B cell (primary cell): Measurements from ENCODE around the gene UFSP2. TPM values are rescaled to one million over a fixed set of nuclear protein-coding genes. Genes with fewer than 3 reads are reported as not detected.

Source experiments
- ATAC-seq: fragments of 200-7000 bp; cut with Tn5 transposase; one replicate; pipeline ENCODE4 v1.10.0; 2021; ENCODE audit warnings: low read depth, mild to moderate bottlenecking, moderate number of reproducible peaks, moderate library complexity
- CTCF ChIA-PET: fragments of 350-600 bp; sonication (Branson Sonifier 250); formaldehyde crosslinking; loops from one replicate; lab custom pipeline; 2021; ENCODE audit warnings: antibody characterized with exemption, inconsistent platforms; lab: Charles Lee
- POLR2A ChIA-PET: fragments of 350-600 bp; sonication (Branson Sonifier 250); formaldehyde crosslinking; loops from one replicate; lab custom pipeline; 2021; ENCODE audit warnings: antibody characterized with exemption; lab: Charles Lee
- DNase-seq: peaks from one replicate; pipeline ENCODE4 v3.0.0; 2013
- H2AFZ ChIP-seq: 2 replicates; pipeline ENCODE4 v1.6.1; 2012; ENCODE audit warnings: mild to moderate bottlenecking, low read depth, low read length; ENCODE audit not compliant: insufficient read depth, poor library complexity, severe bottlenecking
- H3K27ac ChIP-seq, 2 donors: 1 replicate in 1 of 2; 2 replicates in 1 of 2; pipeline ENCODE4 v1.5.1; 2012 to 2013; ENCODE audit warnings: low read length in 2 of 2, mild to moderate bottlenecking in 2 of 2, moderate library complexity in 1 of 2
- H3K27me3 ChIP-seq, 4 experiments: fragments of 200-600 bp in 1 of 4; sonication (generic) in 1 of 4; replicated peaks in 1 of 4; 1 replicate in 2 of 4; 2 replicates in 2 of 4; pipeline versions ENCODE4 v1.6.1 to v1.7.0; 2013 to 2016; ENCODE audit warnings: low read length in 3 of 4, mild to moderate bottlenecking in 2 of 4, mixed read lengths in 1 of 4, moderate library complexity in 1 of 4; ENCODE audit not compliant: insufficient read depth in 4 of 4, control insufficient read depth in 3 of 4; ENCODE audit errors: control extremely low read depth in 1 of 4
- H3K36me3 ChIP-seq, 2 experiments: replicated peaks in 1 of 2; 1 replicate in 1 of 2; 2 replicates in 1 of 2; pipeline versions ENCODE4 v1.6.1 to v1.7.1; 2013; ENCODE audit warnings: low read length in 1 of 2; ENCODE audit not compliant: insufficient read depth in 2 of 2, control insufficient read depth in 1 of 2; ENCODE audit errors: control extremely low read depth in 1 of 2, extremely low read depth in 1 of 2
- H3K4me1 ChIP-seq, 2 donors: fragments of 200-600 bp in 1 of 2; sonication (generic) in 1 of 2; 1 replicate in 1 of 2; 2 replicates in 1 of 2; pipeline versions ENCODE4 v1.5.1 to v1.6.1; 2013 to 2017; ENCODE audit warnings: low read length in 2 of 2; ENCODE audit not compliant: control insufficient read depth in 2 of 2, insufficient read depth in 2 of 2
- H3K4me2 ChIP-seq: replicated peaks from 2 replicates; pipeline ENCODE3; 2012; ENCODE audit warnings: mild to moderate bottlenecking, low read depth, low read length; ENCODE audit not compliant: poor library complexity, severe bottlenecking
- H3K4me3 ChIP-seq, 5 experiments: fragments of 200-600 bp in 1 of 5; sonication (generic) in 1 of 5; 1 replicate in 3 of 5; 2 replicates in 2 of 5; pipeline versions ENCODE4 v1.5.1 to v1.7.0; 2011 to 2016; ENCODE audit warnings: low read length in 4 of 5, mild to moderate bottlenecking in 4 of 5, low read depth in 2 of 5, control low read depth in 1 of 5, moderate library complexity in 1 of 5; ENCODE audit not compliant: insufficient read depth in 1 of 5; ENCODE audit errors: control extremely low read depth in 1 of 5, extremely low read depth in 1 of 5
- H3K79me2 ChIP-seq: fragments of 200-600 bp; sonication (generic); one replicate; pipeline ENCODE4 v1.6.0; 2016; ENCODE audit warnings: low read length; ENCODE audit not compliant: control insufficient read depth, insufficient read depth
- H3K9ac ChIP-seq: fragments of 200-600 bp; sonication (generic); 2 replicates; pipeline ENCODE4 v1.6.1; 2017; ENCODE audit warnings: mild to moderate bottlenecking, low read length, moderate library complexity
- H3K9me3 ChIP-seq, 3 donors: one replicate each; pipeline versions ENCODE4 v1.6.1 to v1.7.1; 2013; ENCODE audit warnings: low read length in 2 of 3; ENCODE audit not compliant: control insufficient read depth in 2 of 3, insufficient read depth in 1 of 3; ENCODE audit errors: control extremely low read depth in 1 of 3
- H4K20me1 ChIP-seq: 2 replicates; pipeline ENCODE4 v1.6.0; 2012; ENCODE audit warnings: mild to moderate bottlenecking, low read length; ENCODE audit not compliant: insufficient read depth, control insufficient read depth, poor library complexity, severe bottlenecking
- H3K27ac Mint-ChIP-seq: one replicate; pipeline ENCODE4 v1.8.0; 2021; ENCODE audit warnings: mixed read lengths
- H3K27me3 Mint-ChIP-seq: one replicate; pipeline ENCODE4 v1.8.0; 2021; ENCODE audit warnings: mixed read lengths
- H3K4me1 Mint-ChIP-seq: one replicate; pipeline ENCODE4 v1.8.0; 2021; ENCODE audit warnings: mixed read lengths
- H3K4me3 Mint-ChIP-seq: one replicate; pipeline ENCODE4 v1.8.0; 2021; ENCODE audit warnings: mixed read lengths
- H3K9me3 Mint-ChIP-seq: one replicate; pipeline ENCODE4 v1.8.0; 2022; ENCODE audit warnings: mixed read lengths; ENCODE audit not compliant: insufficient read depth
- EZH2 ChIP-seq: IDR thresholded peaks from 2 replicates; pipeline ENCODE4 v1.6.1; 2012; ENCODE audit warnings: borderline replicate concordance, low read depth, mild to moderate bottlenecking, moderate library complexity, low read length; ENCODE audit not compliant: insufficient read depth, poor library complexity, severe bottlenecking
- WGBS: methylation state at CpG from one replicate; pipeline ENCODE4 v1.1.5; 2013; ENCODE audit warnings: missing lambda C conversion rate; ENCODE audit not compliant: insufficient coverage; 5-methylcytosine and 5-hydroxymethylcytosine counted together
- intact Hi-C: fragments of 100-400 bp; cut with micrococcal nuclease; formaldehyde crosslinking; loops from one replicate; pipeline ENCODE4 v1.10.0; 2022
- polyA plus RNA-seq: library from polyadenylated mRNA; depleted of rRNA; stranded (reverse); fragments of >200 nt; gene quantifications from 2 replicates; pipeline ENCODE4 v1.2.3, GENCODE V29; 2012
- total RNA-seq, 2 donors: library from RNA; stranded (reverse); fragments of 120-200 nt in 1 of 2; gene quantifications; 1 replicate in 1 of 2; 2 replicates in 1 of 2; pipeline versions ENCODE4 v1.2.3 to v1.2.4, GENCODE V29; 2013 to 2022
- TF ChIP-seq, protein P1 (sequence below): fragments of 200-600 bp; IDR thresholded peaks from one replicate; pipeline ENCODE4 v1.8.0; 2022; ENCODE audit warnings: antibody characterized with exemption, mild to moderate bottlenecking

The UFSP2 gene
- total and polyA plus RNA-seq, 2 donors (not counting 1 experiment from before 2014, with no cell fraction given), result 9.5 to 20.6 TPM

DNA sequence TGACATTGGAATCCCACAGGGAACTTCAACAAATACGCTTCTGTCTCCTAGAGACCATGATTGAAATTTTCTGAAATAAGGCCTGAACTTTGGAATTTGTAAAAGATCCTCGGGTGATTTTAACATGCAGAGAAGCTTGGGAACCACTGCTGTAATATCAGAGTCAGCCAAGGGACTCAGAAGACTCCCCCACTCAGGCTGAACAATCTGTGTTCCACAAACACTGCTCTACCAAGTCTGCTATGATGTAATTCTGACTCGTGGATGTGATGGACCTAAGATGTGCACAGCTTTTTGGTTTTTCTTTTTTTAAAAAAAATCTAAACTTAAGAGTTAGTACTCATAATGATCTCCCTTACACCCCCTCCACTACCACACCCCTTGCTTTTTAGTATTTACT is 56.0 kb downstream of the UFSP2 start:
- CTCF ChIA-PET, result interaction anchor here (1.1 kb wide), 1 partner anchor 228 kb away, joined by 3 read pairs; no protein-coding TSS in a partner anchor
- POLR2A ChIA-PET, result no interaction called here
- no peaks in the 10 kb centered on the region for H3K27me3 ChIP-seq
- Mint-ChIP-seq H3K9me3 (no peaks in the 10 kb centered on the region), H3K27me3 (no peaks in the 10 kb centered on the region), H3K4me1 (no peaks in the 10 kb centered on the region), H3K4me3 (no peak overlapping the region), H3K27ac (no peak overlapping the region)
- TF ChIP-seq, protein P1, sequence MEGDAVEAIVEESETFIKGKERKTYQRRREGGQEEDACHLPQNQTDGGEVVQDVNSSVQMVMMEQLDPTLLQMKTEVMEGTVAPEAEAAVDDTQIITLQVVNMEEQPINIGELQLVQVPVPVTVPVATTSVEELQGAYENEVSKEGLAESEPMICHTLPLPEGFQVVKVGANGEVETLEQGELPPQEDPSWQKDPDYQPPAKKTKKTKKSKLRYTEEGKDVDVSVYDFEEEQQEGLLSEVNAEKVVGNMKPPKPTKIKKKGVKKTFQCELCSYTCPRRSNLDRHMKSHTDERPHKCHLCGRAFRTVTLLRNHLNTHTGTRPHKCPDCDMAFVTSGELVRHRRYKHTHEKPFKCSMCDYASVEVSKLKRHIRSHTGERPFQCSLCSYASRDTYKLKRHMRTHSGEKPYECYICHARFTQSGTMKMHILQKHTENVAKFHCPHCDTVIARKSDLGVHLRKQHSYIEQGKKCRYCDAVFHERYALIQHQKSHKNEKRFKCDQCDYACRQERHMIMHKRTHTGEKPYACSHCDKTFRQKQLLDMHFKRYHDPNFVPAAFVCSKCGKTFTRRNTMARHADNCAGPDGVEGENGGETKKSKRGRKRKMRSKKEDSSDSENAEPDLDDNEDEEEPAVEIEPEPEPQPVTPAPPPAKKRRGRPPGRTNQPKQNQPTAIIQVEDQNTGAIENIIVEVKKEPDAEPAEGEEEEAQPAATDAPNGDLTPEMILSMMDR, result no peak
- TF ChIP-seq EZH2, result no peak
- H3K27ac ChIP-seq, result no peak overlapping the region
- H3K36me3 ChIP-seq, result peaks cover 4 to 16% of the 10 kb centered on the region in 2 experiments
- intact Hi-C loops, result no loop called here
- no peak overlapping the region for H3K4me2 ChIP-seq
- H3K9me3 ChIP-seq, result no peaks in the 10 kb centered on the region
- H3K4me3 ChIP-seq, result no peak overlapping the region
- no peaks in the 10 kb centered on the region for H3K79me2 ChIP-seq
- H4K20me1 ChIP-seq, result no peaks in the 10 kb centered on the region
- WGBS, result 100% methylated on average over 1 of the region's 3 CpGs
- H2AFZ ChIP-seq, result no peak overlapping the region
- DNase-seq (no peak), ATAC-seq (no peak)
- H3K4me1 ChIP-seq, result no peaks in the 10 kb centered on the region
- no peak overlapping the region for H3K9ac ChIP-seq

DNA sequence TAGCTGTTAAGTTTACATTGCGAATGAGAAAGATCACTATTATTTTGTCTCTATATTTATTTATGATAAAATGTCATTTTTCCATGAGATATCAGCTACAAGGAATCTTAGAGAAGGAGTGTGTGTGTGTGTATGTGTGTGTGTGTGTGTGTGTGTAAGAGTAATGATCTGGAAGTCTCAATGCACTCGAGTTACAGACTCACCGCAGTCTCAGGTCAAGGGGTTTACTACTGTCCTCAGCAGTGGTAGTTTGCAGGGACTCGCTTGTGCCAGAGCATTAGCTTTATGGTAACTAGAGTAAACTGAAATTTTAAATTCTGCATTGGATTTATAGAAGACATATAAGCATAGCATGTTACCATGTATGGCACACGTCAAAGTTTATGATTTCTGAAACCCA is 60.9 kb downstream of the UFSP2 start:
- Histone ChIP-seq H3K4me3 (no peak overlapping the region), H3K79me2 (no peaks in the 10 kb centered on the region), H3K36me3 (peaks cover 5 to 15% of the 10 kb centered on the region in 2 experiments), H3K4me2 (no peak overlapping the region), H3K4me1 (no peaks in the 10 kb centered on the region), H3K9me3 (no peaks in the 10 kb centered on the region), H3K27ac (no peak overlapping the region), H4K20me1 (no peaks in the 10 kb centered on the region), H3K9ac (no peak overlapping the region), H3K27me3 (no peaks in the 10 kb centered on the region), H2AFZ (no peak overlapping the region)
- 95% methylated on average over 2 of the region's 5 CpGs for WGBS
- Mint-ChIP-seq H3K4me1 (no peaks in the 10 kb centered on the region), H3K4me3 (no peak overlapping the region), H3K27me3 (no peaks in the 10 kb centered on the region), H3K9me3 (no peaks in the 10 kb centered on the region), H3K27ac (no peak overlapping the region)
- no peak for ATAC-seq
- ChIA-PET CTCF (interaction anchor here (0.5 kb wide), 1 partner anchor 241 kb away, joined by 3 read pairs; no protein-coding TSS in a partner anchor), POLR2A (no interaction called here)
- no peak for TF ChIP-seq EZH2
- TF ChIP-seq, protein P1, result no peak
- DNase-seq, result no peak
- intact Hi-C loops, result no loop called here
